Ovary (tissue), 9 donors: Measurements from ENCODE around the gene SELP. TPM values are rescaled to one million over a fixed set of nuclear protein-coding genes. Genes with fewer than 3 reads are reported as not detected.

Experiments used
- DNase-seq, 5 donors: peaks; one replicate each; pipeline ENCODE4 v3.0.0-alpha.2; 2019 to 2020
- H3K27ac ChIP-seq, 2 donors: fragments of 200-600 bp; one replicate each; pipeline versions ENCODE4 v1.5.1 to v1.8.0; 2019 to 2022
- H3K27me3 ChIP-seq: fragments of 200-600 bp; one replicate; pipeline ENCODE4 v1.8.0; 2022
- H3K36me3 ChIP-seq: fragments of 200-600 bp; sonication (generic); one replicate; pipeline ENCODE4 v1.5.1; 2019
- H3K4me1 ChIP-seq: one replicate; pipeline ENCODE4 v1.8.1; 2013; ENCODE audit warnings: mild to moderate bottlenecking, moderate library complexity; ENCODE audit not compliant: insufficient read depth
- H3K4me3 ChIP-seq: fragments of 200-600 bp; sonication (generic); one replicate; pipeline ENCODE4 v1.5.1; 2017
- H3K9me3 ChIP-seq, 2 donors: fragments of 200-600 bp in 1 of 2; sonication (generic) in 1 of 2; one replicate each; pipeline versions ENCODE4 v1.5.1 to v1.8.1; 2013 to 2019; ENCODE audit warnings: mild to moderate bottlenecking in 1 of 2, moderate library complexity in 1 of 2
- EP300 ChIP-seq: sonication (generic); formaldehyde crosslinking; IDR thresholded peaks from one replicate; pipeline ENCODE4 v1.6.1; 2017; ENCODE audit warnings: antibody characterized with exemption
- POLR2A ChIP-seq: fragments of 450-650 bp; IDR thresholded peaks from one replicate; pipeline ENCODE4 v1.6.1; 2017; ENCODE audit warnings: antibody characterized with exemption, mild to moderate bottlenecking, moderate library complexity
- WGBS, 3 donors: extraction: QIAGEN DNeasy Blood & Tissue Kit in 1 of 3; methylation state at CpG; one replicate each; pipeline versions ENCODE4 v1.1.5 to v1.1.7; 2013 to 2017; 5-methylcytosine and 5-hydroxymethylcytosine counted together
- intact Hi-C, 4 donors: fragments of 100-400 bp; cut with DNase I; formaldehyde crosslinking; loops; one replicate each; pipeline versions ENCODE4 v1.11.0 to v1.15.1; 2022 to 2023
- polyA plus RNA-seq, 2 donors: library from polyadenylated mRNA; stranded (reverse); fragments of 200-250 nt in 1 of 2; fragments of 350-450 nt in 1 of 2; fragmentation: Illumina TruSeq in 1 of 2; extraction: RNeasy Lipid Tissue Mini Kit (QIAGEN cat#74804) in 1 of 2; gene quantifications; one replicate each; pipeline ENCODE4 v1.2.3, GENCODE V29; 2013 to 2014
- total RNA-seq, 7 donors: library from RNA; depleted of rRNA in 2 of 7; stranded (reverse); fragments of >200 nt in 2 of 7; fragmentation: NEBNext Ultra II Directional in 3 of 7; extraction: Animal tissue kit (Norgen Biotek cat#: 25700) in 3 of 7; gene quantifications; one replicate each; pipeline versions ENCODE4 v1.1.0 to v1.2.4, GENCODE V29; 2016 to 2023
- TF ChIP-seq, protein P1 (sequence below), 3 donors: fragments of 450-650 bp in 2 of 3; fragments of 200-600 bp in 1 of 3; IDR thresholded peaks; one replicate each; pipeline versions ENCODE4 v1.5.1 to v1.8.0; 2016 to 2022; ENCODE audit warnings: antibody characterized with exemption in 3 of 3, mild to moderate bottlenecking in 1 of 3
- donor health status: DM: no; HTN: no; CAD: no; lungs with moderate emphysema.
- donor health status: DM: no; HTN: no; CAD: no.
- donor health status: Bipolar disorder and iron deficiency.
- donor health status: DM: yes; HTN: yes; CAD: no.
- donor health status: DM: no; HTN: no; CAD: no.
- donor health status: DM: yes; HTN: yes; CAD: no.

Gene SELP
- total and polyA plus RNA-seq, 9 donors: 0.68 to 19.7 (median 5.2) TPM

- 62 to 78% (median 62%) methylated on average over 2 of the region's 2 CpGs for WGBS, 3 donors
- intact Hi-C loops: no loop called here
- no peaks in the 10 kb centered on the region for H3K4me1 ChIP-seq
- TF ChIP-seq EP300: no peak
- TF ChIP-seq, protein P1, sequence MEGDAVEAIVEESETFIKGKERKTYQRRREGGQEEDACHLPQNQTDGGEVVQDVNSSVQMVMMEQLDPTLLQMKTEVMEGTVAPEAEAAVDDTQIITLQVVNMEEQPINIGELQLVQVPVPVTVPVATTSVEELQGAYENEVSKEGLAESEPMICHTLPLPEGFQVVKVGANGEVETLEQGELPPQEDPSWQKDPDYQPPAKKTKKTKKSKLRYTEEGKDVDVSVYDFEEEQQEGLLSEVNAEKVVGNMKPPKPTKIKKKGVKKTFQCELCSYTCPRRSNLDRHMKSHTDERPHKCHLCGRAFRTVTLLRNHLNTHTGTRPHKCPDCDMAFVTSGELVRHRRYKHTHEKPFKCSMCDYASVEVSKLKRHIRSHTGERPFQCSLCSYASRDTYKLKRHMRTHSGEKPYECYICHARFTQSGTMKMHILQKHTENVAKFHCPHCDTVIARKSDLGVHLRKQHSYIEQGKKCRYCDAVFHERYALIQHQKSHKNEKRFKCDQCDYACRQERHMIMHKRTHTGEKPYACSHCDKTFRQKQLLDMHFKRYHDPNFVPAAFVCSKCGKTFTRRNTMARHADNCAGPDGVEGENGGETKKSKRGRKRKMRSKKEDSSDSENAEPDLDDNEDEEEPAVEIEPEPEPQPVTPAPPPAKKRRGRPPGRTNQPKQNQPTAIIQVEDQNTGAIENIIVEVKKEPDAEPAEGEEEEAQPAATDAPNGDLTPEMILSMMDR (IDR thresholded peaks at IDR 0.05): no peak
- TF ChIP-seq POLR2A: no peak
- no peaks in the 10 kb centered on the region for H3K27me3 ChIP-seq
- H3K4me3 ChIP-seq: no peak overlapping the region
- no peaks in the 10 kb centered on the region for H3K36me3 ChIP-seq
- no peaks in the 10 kb centered on the region for H3K9me3 ChIP-seq
- DNase-seq: no peak
- no peak overlapping the region for H3K27ac ChIP-seq
These were observed 11.6 kb downstream of the SELP start for GRCh38 chr1:169618367-169618766.

GRCh38 chr1:169615803-169616202, 14.1 kb downstream of the SELP start:
- 43 to 53% (median 47%) methylated on average over 5 of the region's 5 CpGs for WGBS, 3 donors
- Histone ChIP-seq H3K9me3 (no peaks in the 10 kb centered on the region), H3K27ac (no peak overlapping the region), H3K36me3 (no peaks in the 10 kb centered on the region), H3K4me1 (no peaks in the 10 kb centered on the region), H3K27me3 (no peaks in the 10 kb centered on the region), H3K4me3 (no peak overlapping the region)
- intact Hi-C loops: no loop called here
- no peak for DNase-seq
- TF ChIP-seq POLR2A (no peak), EP300 (no peak)
- TF ChIP-seq, protein P1 (IDR thresholded peaks at IDR 0.05): no peak

DNA sequence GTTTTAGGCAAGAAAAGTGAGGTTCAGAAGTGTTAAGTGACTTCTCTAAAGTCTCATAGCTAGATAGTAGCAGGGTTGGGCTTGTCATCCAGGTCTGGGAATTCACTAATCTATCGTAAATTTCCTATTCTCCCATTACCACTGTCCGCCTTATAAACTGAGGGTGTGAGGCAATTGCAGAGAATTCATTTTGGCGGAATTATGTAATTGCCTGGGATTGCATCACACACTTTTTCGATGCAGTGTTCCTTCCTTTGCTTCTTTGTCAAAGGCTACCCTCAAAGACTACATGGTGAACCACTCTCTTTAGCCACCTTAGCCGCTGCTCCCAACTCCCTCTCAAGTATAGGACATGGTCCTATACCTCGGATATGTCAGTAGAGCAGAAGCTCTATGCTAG, 19.1 kb downstream of the SELP start:
- Histone ChIP-seq H3K9me3 (no peaks in the 10 kb centered on the region), H3K4me1 (no peaks in the 10 kb centered on the region), H3K27me3 (no peaks in the 10 kb centered on the region), H3K27ac (no peak overlapping the region), H3K4me3 (no peak overlapping the region), H3K36me3 (no peaks in the 10 kb centered on the region)
- no peak for DNase-seq
- TF ChIP-seq POLR2A (no peak), EP300 (no peak)
- TF ChIP-seq, protein P1 (IDR thresholded peaks at IDR 0.05): no peak
- WGBS, 3 donors: 70 to 87% (median 76%) methylated on average over 6 of the region's 6 CpGs
- intact Hi-C loops: no loop called here

DNA sequence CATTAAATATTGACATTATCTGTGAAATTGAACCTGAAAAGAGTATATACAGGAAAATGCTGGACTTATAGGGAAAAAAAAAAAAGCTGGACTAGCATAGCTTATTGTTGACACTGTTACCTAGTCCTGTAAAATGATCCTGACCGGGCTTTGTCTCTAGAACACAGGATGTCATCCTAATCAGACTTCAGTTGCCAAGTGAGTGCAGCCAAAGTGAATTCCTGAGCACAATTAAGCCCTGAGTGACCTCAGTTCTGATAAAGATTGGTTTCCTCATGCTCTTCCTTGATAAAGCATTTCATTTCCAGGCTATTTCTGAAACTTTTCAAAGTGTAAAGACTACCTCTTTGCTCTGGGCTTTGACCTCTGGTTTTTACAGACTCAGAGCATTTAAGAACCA, 19.8 kb downstream of the SELP start:
- TF ChIP-seq POLR2A: no peak
- TF ChIP-seq EP300: no peak
- TF ChIP-seq, protein P1 (IDR thresholded peaks at IDR 0.05): no peak
- H3K27ac ChIP-seq: no peak overlapping the region

DNA sequence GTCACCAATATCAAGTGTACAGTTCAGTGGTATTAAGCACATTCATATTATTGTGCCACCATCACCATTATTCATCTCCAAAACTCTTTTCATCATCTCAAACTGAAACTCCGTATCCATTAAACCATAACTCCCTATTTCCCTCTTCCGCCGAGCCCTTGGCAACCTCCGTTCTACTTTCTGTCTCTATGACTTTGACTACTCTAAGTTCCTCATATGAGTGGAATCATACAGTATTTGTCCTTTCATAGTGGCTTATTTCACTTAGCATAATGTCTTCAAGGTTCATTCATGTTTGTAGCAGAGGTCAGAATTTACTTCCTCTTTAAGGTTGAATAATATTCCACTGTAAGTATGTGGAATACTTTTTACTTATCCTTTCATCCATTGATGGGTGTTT, 21.7 kb downstream of the SELP start:
- WGBS, 3 donors: 89 to 95% (median 93%) methylated on average over 4 of the region's 4 CpGs
- intact Hi-C loops: no loop called here
- Histone ChIP-seq H3K27ac (no peak overlapping the region), H3K27me3 (no peaks in the 10 kb centered on the region), H3K9me3 (no peaks in the 10 kb centered on the region), H3K4me1 (no peaks in the 10 kb centered on the region), H3K4me3 (no peak overlapping the region), H3K36me3 (no peaks in the 10 kb centered on the region)
- DNase-seq: no peak
- no peak for TF ChIP-seq EP300
- TF ChIP-seq, protein P1 (IDR thresholded peaks at IDR 0.05): no peak
- no peak for TF ChIP-seq POLR2A

More for the DNA sequence above, 19.8 kb downstream of the SELP start:
- no peaks in the 10 kb centered on the region for H3K9me3 ChIP-seq
- H3K36me3 ChIP-seq: no peaks in the 10 kb centered on the region
- 28 to 56% (median 53%) methylated on average over 1 of the region's 1 CpG for WGBS, 3 donors
- no peaks in the 10 kb centered on the region for H3K27me3 ChIP-seq
- no peak overlapping the region for H3K4me3 ChIP-seq
- H3K4me1 ChIP-seq: no peaks in the 10 kb centered on the region
- no peak for DNase-seq
- intact Hi-C loops: no loop called here
